ENCODE results near the gene TMEM183A.

Gene TMEM183A

DNA sequence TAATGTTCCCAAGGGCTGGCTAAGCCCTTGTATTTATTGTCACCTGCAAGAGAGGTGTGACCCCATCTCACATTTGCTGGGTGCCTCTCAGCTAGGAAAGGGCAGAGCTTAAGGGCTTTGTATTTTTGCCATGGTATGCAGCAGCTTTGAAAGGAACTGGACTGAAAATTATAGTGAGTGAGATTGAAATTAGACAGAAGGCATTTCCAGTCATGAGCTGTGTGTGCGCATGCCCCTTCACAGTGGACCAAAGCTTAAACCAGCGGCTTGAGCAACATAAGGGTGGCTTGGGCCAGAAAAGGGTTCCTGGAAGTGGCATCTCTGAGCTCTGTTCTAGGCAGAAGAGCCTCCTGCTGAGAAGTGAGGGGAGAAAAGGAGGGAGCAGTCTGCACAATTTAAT, 58.8 kb downstream of the TMEM183A start:
- no peak for TF ChIP-seq SIN3A (IDR thresholded peaks at IDR 0.05; ENCODE audit: borderline replicate concordance, insufficient read depth, low read length)
- TF ChIP-seq, protein P1, sequence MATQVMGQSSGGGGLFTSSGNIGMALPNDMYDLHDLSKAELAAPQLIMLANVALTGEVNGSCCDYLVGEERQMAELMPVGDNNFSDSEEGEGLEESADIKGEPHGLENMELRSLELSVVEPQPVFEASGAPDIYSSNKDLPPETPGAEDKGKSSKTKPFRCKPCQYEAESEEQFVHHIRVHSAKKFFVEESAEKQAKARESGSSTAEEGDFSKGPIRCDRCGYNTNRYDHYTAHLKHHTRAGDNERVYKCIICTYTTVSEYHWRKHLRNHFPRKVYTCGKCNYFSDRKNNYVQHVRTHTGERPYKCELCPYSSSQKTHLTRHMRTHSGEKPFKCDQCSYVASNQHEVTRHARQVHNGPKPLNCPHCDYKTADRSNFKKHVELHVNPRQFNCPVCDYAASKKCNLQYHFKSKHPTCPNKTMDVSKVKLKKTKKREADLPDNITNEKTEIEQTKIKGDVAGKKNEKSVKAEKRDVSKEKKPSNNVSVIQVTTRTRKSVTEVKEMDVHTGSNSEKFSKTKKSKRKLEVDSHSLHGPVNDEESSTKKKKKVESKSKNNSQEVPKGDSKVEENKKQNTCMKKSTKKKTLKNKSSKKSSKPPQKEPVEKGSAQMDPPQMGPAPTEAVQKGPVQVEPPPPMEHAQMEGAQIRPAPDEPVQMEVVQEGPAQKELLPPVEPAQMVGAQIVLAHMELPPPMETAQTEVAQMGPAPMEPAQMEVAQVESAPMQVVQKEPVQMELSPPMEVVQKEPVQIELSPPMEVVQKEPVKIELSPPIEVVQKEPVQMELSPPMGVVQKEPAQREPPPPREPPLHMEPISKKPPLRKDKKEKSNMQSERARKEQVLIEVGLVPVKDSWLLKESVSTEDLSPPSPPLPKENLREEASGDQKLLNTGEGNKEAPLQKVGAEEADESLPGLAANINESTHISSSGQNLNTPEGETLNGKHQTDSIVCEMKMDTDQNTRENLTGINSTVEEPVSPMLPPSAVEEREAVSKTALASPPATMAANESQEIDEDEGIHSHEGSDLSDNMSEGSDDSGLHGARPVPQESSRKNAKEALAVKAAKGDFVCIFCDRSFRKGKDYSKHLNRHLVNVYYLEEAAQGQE (IDR thresholded peaks at IDR 0.05; ENCODE audit: insufficient read depth in 1 of 2, low read depth in 2 of 2, low read length in 2 of 2) = no peak

DNA sequence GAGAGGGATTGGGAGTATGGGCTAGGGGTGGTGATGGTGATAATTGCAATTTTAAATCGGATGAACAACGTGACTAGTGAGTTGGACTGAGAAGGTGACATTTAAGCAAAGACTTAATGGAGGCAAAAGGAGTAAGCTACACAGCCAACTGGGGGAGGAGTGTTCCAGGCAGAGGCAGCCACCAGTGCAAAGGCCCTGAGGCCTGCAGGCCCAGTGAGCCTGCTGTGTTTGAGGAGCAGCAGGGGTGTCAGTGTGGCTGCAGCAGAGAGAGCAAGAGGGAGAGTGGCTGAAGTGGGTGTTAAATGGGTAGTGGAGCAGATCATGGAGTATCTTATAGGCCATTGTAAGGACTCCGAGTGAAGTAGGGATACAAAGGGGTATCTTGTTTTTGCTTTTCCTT, 59.8 kb downstream of the TMEM183A start:
- TF ChIP-seq SIN3A (IDR thresholded peaks at IDR 0.05; ENCODE audit: borderline replicate concordance, insufficient read depth, low read length) (no peak), TAF1 (IDR thresholded peaks at IDR 0.05; ENCODE audit: borderline replicate concordance, insufficient read depth, low read length) (no peak), FOXP2 (optimal IDR thresholded peaks at IDR 0.05; ENCODE audit: borderline replicate concordance, extremely low read depth, extremely low read length, insufficient read depth) (no peak)
- TF ChIP-seq, protein P1 (IDR thresholded peaks at IDR 0.05; ENCODE audit: insufficient read depth in 1 of 2, low read depth in 2 of 2, low read length in 2 of 2) = no peak

DNA sequence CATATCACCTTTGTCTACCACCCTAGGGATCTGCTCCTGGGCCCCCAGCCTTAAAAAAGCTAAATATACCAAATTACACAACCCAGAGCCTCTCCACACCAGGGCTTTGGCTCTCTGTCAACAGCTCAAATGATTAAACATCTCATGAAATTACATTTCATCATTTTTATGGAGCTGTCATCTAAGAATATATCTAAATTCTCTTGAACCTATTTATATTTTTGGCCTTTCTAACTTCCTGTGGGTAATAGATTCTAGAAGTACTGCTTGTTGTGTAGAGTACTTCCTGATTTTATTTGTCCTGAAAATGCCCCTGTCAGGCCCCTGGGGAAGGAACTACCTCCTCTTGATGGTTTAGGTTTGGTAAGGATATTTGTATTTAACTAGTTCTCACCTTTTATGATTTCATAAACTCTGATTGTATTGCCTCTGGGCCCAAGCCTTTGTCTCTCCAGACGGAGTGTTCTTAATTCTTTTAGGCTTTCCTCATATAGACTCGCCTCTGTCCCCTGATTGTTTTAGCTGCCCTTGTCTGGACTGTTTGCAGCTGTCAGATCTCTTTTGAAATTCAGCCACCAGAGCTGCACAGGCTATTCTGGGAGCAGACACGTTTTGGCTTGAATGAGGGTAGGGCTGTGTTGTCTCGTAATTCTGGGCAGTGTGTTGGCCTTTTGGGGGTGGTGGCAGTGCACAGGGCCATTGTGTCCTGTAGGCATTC, 62.0 kb downstream of the TMEM183A start:
- no peak for TF ChIP-seq TAF1 (IDR thresholded peaks at IDR 0.05; ENCODE audit: borderline replicate concordance, insufficient read depth, low read length)
- TF ChIP-seq FOXP2 (optimal IDR thresholded peaks at IDR 0.05; ENCODE audit: borderline replicate concordance, extremely low read depth, extremely low read length, insufficient read depth) = no peak
- TF ChIP-seq, protein P1 (IDR thresholded peaks at IDR 0.05; ENCODE audit: insufficient read depth in 1 of 2, low read depth in 2 of 2, low read length in 2 of 2) = no peak
- no peak for TF ChIP-seq POLR2AphosphoS5 (IDR thresholded peaks at IDR 0.05; ENCODE audit: low read depth, low read length)
- TF ChIP-seq SIN3A (IDR thresholded peaks at IDR 0.05; ENCODE audit: borderline replicate concordance, insufficient read depth, low read length) = no peak

DNA sequence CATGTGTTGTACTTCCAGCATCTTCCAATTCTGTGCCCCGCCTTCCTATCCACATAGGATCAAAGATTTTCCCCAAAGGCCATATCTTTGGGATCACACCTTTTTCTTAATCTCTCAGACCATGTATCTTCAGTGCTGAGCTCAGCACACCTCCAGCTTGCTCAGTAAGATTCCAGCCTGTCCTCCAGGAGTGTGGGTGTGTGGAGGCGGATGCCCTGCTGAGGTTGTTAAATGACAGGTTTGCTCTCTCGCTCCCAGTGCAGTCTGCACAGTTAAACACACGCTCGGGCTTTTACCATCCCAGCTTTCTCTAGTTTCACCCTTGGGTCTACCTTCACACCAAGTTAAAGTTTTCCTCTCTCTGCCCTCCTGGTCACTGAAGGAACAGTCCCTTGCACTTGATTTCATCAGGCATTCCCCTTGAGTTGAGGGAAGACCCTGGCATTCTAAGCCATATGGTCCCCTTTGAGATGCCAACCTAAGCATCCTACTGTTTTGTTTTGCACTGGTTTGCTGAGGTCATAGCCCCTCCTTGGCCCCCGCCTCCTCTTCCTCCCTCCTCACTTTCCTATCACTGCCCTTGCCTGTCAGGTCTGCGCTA, 64.9 kb downstream of the TMEM183A start:
- TF ChIP-seq, protein P1 (IDR thresholded peaks at IDR 0.05; ENCODE audit: insufficient read depth in 1 of 2, low read depth in 2 of 2, low read length in 2 of 2) = no peak
- TF ChIP-seq TAF1 (IDR thresholded peaks at IDR 0.05; ENCODE audit: borderline replicate concordance, insufficient read depth, low read length) = no peak
- TF ChIP-seq SIN3A (IDR thresholded peaks at IDR 0.05; ENCODE audit: borderline replicate concordance, insufficient read depth, low read length) = no peak
- TF ChIP-seq FOXP2 (optimal IDR thresholded peaks at IDR 0.05; ENCODE audit: borderline replicate concordance, extremely low read depth, extremely low read length, insufficient read depth) = no peak
- TF ChIP-seq POLR2AphosphoS5 (IDR thresholded peaks at IDR 0.05; ENCODE audit: low read depth, low read length) = no peak

All from PFSK-1 (cell line).